MM.1S (cell line): ENCODE results near the gene CST8.

Experiments
- DNase-seq: peaks from one replicate; pipeline ENCODE4 v3.0.0-alpha.2; 2015
- H2AFZ ChIP-seq: fragments of 300-600 bp; sonication (generic); 2 replicates; pipeline ENCODE4 v1.6.0; 2016; ENCODE audit warnings: antibody characterized with exemption, low read length
- H3F3A ChIP-seq: fragments of 300-600 bp; sonication (generic); 2 replicates; pipeline ENCODE4 v1.6.1; 2016; ENCODE audit warnings: mild to moderate bottlenecking, antibody characterized with exemption, low read length, moderate library complexity, mixed read lengths; ENCODE audit not compliant: insufficient read depth
- H3K27ac ChIP-seq: fragments of 300-600 bp; sonication (generic); 2 replicates; pipeline ENCODE4 v1.5.1; 2016; ENCODE audit warnings: mild to moderate bottlenecking, low read length
- H3K27me3 ChIP-seq: fragments of 300-600 bp; sonication (generic); replicated peaks from 2 replicates; pipeline ENCODE4 v1.6.0; 2016; ENCODE audit warnings: low read length; ENCODE audit not compliant: insufficient read depth
- H3K36me3 ChIP-seq: fragments of 300-600 bp; sonication (generic); replicated peaks from 2 replicates; pipeline ENCODE4 v1.6.1; 2016; ENCODE audit warnings: mild to moderate bottlenecking, low read length, mixed read lengths; ENCODE audit not compliant: insufficient read depth
- H3K4me1 ChIP-seq: fragments of 300-600 bp; sonication (generic); 2 replicates; pipeline ENCODE4 v1.6.1; 2016; ENCODE audit warnings: low read length, mixed read lengths
- H3K4me2 ChIP-seq: fragments of 300-600 bp; sonication (generic); 2 replicates; pipeline ENCODE4 v1.6.0; 2016; ENCODE audit warnings: low read depth, low read length
- H3K4me3 ChIP-seq: fragments of 300-600 bp; sonication (generic); 2 replicates; pipeline ENCODE4 v1.5.1; 2016; ENCODE audit warnings: low read length, mixed read lengths
- H3K79me2 ChIP-seq: fragments of 300-600 bp; sonication (generic); 2 replicates; pipeline ENCODE4 v1.6.1; 2016; ENCODE audit warnings: mixed run types, low read length, mixed read lengths
- H3K9ac ChIP-seq: fragments of 300-600 bp; sonication (generic); 2 replicates; pipeline ENCODE4 v1.6.1; 2016; ENCODE audit warnings: low read length, mixed read lengths
- H3K9me2 ChIP-seq: fragments of 300-600 bp; sonication (generic); replicated peaks from 2 replicates; pipeline ENCODE4 v1.6.1; 2016; ENCODE audit warnings: mild to moderate bottlenecking, low read length, mixed read lengths; ENCODE audit not compliant: insufficient read depth
- H3K9me3 ChIP-seq: fragments of 300-600 bp; sonication (generic); replicated peaks from 2 replicates; pipeline ENCODE4 v1.6.1; 2016; ENCODE audit warnings: mild to moderate bottlenecking, low read length, mixed read lengths; ENCODE audit not compliant: insufficient read depth
- H4K20me1 ChIP-seq: fragments of 300-600 bp; sonication (generic); 2 replicates; pipeline ENCODE4 v1.6.1; 2016; ENCODE audit warnings: mild to moderate bottlenecking, low read length, moderate library complexity, mixed read lengths; ENCODE audit not compliant: insufficient read depth
- EZH2 ChIP-seq: fragments of 300-600 bp; sonication (generic); optimal IDR thresholded peaks from 2 replicates; pipeline ENCODE3; 2017; ENCODE audit warnings: low read depth, mild to moderate bottlenecking, antibody characterized with exemption, low read length, mixed read lengths
- EZH2phosphoT487 ChIP-seq: fragments of 300-600 bp; sonication (generic); IDR thresholded peaks from 2 replicates; pipeline ENCODE4 v1.6.1; 2018; ENCODE audit warnings: antibody characterized with exemption, low read length
- TF ChIP-seq, protein P1 (sequence below): fragments of 300-600 bp; sonication (generic); IDR thresholded peaks from 2 replicates; pipeline ENCODE4 v1.5.1; 2016; ENCODE audit warnings: antibody characterized with exemption, low read length, mixed read lengths

The CST8 gene

DNA sequence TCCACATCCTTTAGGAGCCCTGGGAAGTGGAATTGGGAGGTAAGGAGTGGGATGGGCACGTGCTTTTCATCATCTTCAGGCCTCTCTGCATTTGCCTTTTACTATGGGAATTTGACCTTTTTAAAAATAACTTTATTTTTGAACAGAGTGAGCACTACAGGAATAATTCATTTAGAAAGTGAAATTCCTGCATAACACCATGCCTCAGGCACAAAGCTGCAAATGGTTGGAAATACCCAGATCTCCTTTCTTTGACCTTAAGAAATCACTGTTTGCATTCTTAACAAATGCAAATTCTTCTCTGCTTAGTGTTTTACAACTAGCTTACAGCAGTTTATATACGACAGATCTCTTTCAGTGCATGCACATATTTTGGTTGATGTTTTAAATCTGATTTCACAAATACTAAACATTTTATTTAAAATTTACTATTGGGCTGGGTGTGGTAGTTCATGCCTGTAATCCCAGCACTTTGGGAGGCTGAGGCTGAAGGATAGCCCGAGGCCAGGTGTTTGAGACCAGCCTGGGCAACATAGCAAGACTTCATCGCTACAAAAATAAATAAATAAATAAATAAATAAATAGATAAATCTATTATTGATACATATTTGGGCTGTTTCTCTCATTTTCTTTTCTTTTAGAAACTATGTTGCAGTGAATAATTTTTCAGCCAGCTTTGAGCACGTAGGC, 24.5 kb downstream of the CST8 start:
- Histone ChIP-seq H3K79me2 (no peaks in the 10 kb centered on the region), H3K36me3 (no peaks in the 10 kb centered on the region), H2AFZ (no peak overlapping the region), H3K4me2 (no peak overlapping the region), H3K27ac (no peak overlapping the region), H3K9me2 (no peaks in the 10 kb centered on the region), H3F3A (no peaks in the 10 kb centered on the region), H3K9ac (no peak overlapping the region), H4K20me1 (no peaks in the 10 kb centered on the region), H3K9me3 (no peaks in the 10 kb centered on the region), H3K4me1 (no peaks in the 10 kb centered on the region), H3K4me3 (no peak overlapping the region), H3K27me3 (no peaks in the 10 kb centered on the region)
- no peak for DNase-seq
- no peak for TF ChIP-seq EZH2phosphoT487
- TF ChIP-seq, protein P1, sequence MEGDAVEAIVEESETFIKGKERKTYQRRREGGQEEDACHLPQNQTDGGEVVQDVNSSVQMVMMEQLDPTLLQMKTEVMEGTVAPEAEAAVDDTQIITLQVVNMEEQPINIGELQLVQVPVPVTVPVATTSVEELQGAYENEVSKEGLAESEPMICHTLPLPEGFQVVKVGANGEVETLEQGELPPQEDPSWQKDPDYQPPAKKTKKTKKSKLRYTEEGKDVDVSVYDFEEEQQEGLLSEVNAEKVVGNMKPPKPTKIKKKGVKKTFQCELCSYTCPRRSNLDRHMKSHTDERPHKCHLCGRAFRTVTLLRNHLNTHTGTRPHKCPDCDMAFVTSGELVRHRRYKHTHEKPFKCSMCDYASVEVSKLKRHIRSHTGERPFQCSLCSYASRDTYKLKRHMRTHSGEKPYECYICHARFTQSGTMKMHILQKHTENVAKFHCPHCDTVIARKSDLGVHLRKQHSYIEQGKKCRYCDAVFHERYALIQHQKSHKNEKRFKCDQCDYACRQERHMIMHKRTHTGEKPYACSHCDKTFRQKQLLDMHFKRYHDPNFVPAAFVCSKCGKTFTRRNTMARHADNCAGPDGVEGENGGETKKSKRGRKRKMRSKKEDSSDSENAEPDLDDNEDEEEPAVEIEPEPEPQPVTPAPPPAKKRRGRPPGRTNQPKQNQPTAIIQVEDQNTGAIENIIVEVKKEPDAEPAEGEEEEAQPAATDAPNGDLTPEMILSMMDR: no peak
- TF ChIP-seq EZH2: no peak

DNA sequence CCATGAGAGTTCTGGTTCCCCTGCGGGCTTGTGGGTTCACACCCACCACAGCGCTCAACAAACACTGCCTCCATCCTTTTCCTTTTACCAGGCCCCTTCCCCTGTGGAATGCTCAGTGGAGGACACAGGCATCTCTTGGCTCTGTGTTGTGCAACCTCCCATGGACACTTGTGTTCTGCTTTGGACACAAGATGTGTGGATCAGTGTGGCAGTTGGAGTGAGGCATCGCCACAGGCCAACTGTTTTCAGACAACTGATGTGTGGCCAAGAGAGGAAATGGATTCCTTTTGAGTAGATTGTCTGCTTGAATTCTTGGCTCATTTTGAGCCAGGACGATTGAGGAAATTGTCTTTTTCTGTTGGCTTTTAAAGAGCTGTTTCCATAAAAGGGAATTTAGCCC, 26.8 kb downstream of the CST8 start:
- Histone ChIP-seq H3K4me2 (no peak overlapping the region), H3F3A (no peaks in the 10 kb centered on the region), H3K9me3 (no peaks in the 10 kb centered on the region), H3K4me3 (no peak overlapping the region), H3K4me1 (no peaks in the 10 kb centered on the region), H3K9ac (no peak overlapping the region), H3K36me3 (no peaks in the 10 kb centered on the region), H3K9me2 (no peaks in the 10 kb centered on the region), H2AFZ (no peak overlapping the region), H3K79me2 (no peaks in the 10 kb centered on the region), H3K27me3 (no peaks in the 10 kb centered on the region), H4K20me1 (no peaks in the 10 kb centered on the region), H3K27ac (no peak overlapping the region)
- no peak for DNase-seq
- TF ChIP-seq, protein P1: no peak
- TF ChIP-seq EZH2phosphoT487 (no peak), EZH2 (no peak)

DNA sequence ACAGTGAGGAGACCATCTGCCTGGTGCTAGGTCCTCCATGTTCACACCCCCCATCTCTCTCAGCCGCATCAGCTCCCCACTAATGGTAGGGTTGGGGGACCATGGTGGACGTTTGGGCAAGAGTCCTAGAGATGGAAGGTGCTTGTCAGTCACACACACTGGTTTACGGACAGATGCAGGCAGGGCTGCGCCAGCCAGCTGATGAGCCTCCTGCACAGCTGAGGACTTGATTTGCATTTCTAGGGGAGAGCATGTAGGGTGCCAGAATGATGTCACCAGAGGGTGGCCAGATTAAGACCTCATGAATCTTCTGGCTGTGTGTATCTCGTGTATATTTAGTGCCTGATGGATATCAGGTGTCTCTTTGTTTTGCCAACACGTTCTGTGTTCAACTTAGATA, 28.6 kb downstream of the CST8 start:
- Histone ChIP-seq H3K79me2 (no peaks in the 10 kb centered on the region), H3K9ac (no peak overlapping the region), H3K4me2 (no peak overlapping the region), H3F3A (no peaks in the 10 kb centered on the region), H3K27me3 (no peaks in the 10 kb centered on the region), H2AFZ (no peak overlapping the region), H3K4me1 (no peaks in the 10 kb centered on the region), H4K20me1 (no peaks in the 10 kb centered on the region), H3K27ac (no peak overlapping the region), H3K9me2 (no peaks in the 10 kb centered on the region), H3K9me3 (no peaks in the 10 kb centered on the region), H3K4me3 (no peak overlapping the region), H3K36me3 (no peaks in the 10 kb centered on the region)
- TF ChIP-seq EZH2 (no peak), EZH2phosphoT487 (no peak)
- TF ChIP-seq, protein P1: no peak
- DNase-seq: no peak
